ENCODE measurements around the gene MUC5AC.

MUC5AC gene

GRCh38 chr11:1217151-1217550 lies 59.4 kb downstream of the MUC5AC start:
- FAIRE-seq: no peak

GRCh38 chr11:1218256-1218787 lies 60.6 kb downstream of the MUC5AC start:
- FAIRE-seq: no peak

- FAIRE-seq: no peak
These were observed 61.2 kb downstream of the MUC5AC start for GRCh38 chr11:1218788-1219445.

- FAIRE-seq: no peak
These were observed 61.7 kb downstream of the MUC5AC start for GRCh38 chr11:1219446-1219833.

GRCh38 chr11:1219834-1220815 lies 62.4 kb downstream of the MUC5AC start:
- FAIRE-seq: no peak

GRCh38 chr11:1220941-1221721 lies 63.4 kb downstream of the MUC5AC start:
- no peak for FAIRE-seq

GRCh38 chr11:1221848-1222311 lies 64.1 kb downstream of the MUC5AC start:
- FAIRE-seq: no peak

GRCh38 chr11:1222491-1223345 lies 65.0 kb downstream of the MUC5AC start, which contains the start of gene MUC5B:
MUC5B (plus strand) TSS chr11:1223066; CDS start chr11:1223124, 58 bp downstream.
- no peak for FAIRE-seq

- no peak for FAIRE-seq
These were observed 65.8 kb downstream of the MUC5AC start for GRCh38 chr11:1223346-1224110.

GRCh38 chr11:1224111-1224490 lies 66.3 kb downstream of the MUC5AC start:
- FAIRE-seq: no peak

GRCh38 chr11:1224491-1225385 lies 67.0 kb downstream of the MUC5AC start:
- no peak for FAIRE-seq

GRCh38 chr11:1225386-1226225 lies 67.9 kb downstream of the MUC5AC start:
- no peak for FAIRE-seq

- no peak for FAIRE-seq
These were observed 68.7 kb downstream of the MUC5AC start for GRCh38 chr11:1226226-1226985.

- no peak for FAIRE-seq
These were observed 69.3 kb downstream of the MUC5AC start for GRCh38 chr11:1226986-1227550.

GRCh38 chr11:1227551-1228100 lies 69.9 kb downstream of the MUC5AC start:
- FAIRE-seq: no peak

- FAIRE-seq: no peak
These were observed 70.5 kb downstream of the MUC5AC start for GRCh38 chr11:1228101-1228821.
